ENCODE data around the gene GRIN3A. TPM values are rescaled to one million over a fixed set of nuclear protein-coding genes. Genes with fewer than 3 reads are reported as not detected.
"Not testable (repeated sequence)": the region's sequence is repeated elsewhere in the genome, so short reads cannot be mapped to it uniquely, and the experiment has no call there.

The GRIN3A gene
- total RNA-seq, 1 donor from 2014 or later: 0.30 TPM

- H3K27me3 Mint-ChIP-seq (ENCODE audit: unreplicated experiment); H3K27ac Mint-ChIP-seq (ENCODE audit: unreplicated experiment); DNase-seq (ENCODE audit: extremely low spot score, unreplicated experiment); H3K9me3 Mint-ChIP-seq (ENCODE audit: unreplicated experiment); H3K4me3 Mint-ChIP-seq (ENCODE audit: unreplicated experiment); H3K4me1 Mint-ChIP-seq (ENCODE audit: unreplicated experiment): not testable (repeated sequence)
- peaks cover 70% of the 10 kb centered on the region for H3K36me3 Mint-ChIP-seq (ENCODE audit: unreplicated experiment)
- peak; percentile 58 for TF ChIP-seq CTCF (IDR thresholded peaks at IDR 0.05)
Measured at GRCh38 chr9:101549472-101550098, 188.9 kb downstream of the GRIN3A start.

GRCh38 chr9:101543098-101543735 lies 195.2 kb downstream of the GRIN3A start:
- H3K27me3 Mint-ChIP-seq (ENCODE audit: unreplicated experiment): no peaks in the 10 kb centered on the region
- no peak overlapping the region for H3K27ac Mint-ChIP-seq (ENCODE audit: unreplicated experiment)
- H3K36me3 Mint-ChIP-seq (ENCODE audit: unreplicated experiment): peaks cover 31% of the 10 kb centered on the region
- no peak for TF ChIP-seq CTCF (IDR thresholded peaks at IDR 0.05)
- no peak for DNase-seq (ENCODE audit: extremely low spot score, unreplicated experiment)
- no peak overlapping the region for H3K4me3 Mint-ChIP-seq (ENCODE audit: unreplicated experiment)
- H3K4me1 Mint-ChIP-seq (ENCODE audit: unreplicated experiment): no peaks in the 10 kb centered on the region
- no peaks in the 10 kb centered on the region for H3K9me3 Mint-ChIP-seq (ENCODE audit: unreplicated experiment)

GRCh38 chr9:101540069-101540468 lies 198.4 kb downstream of the GRIN3A start:
- no peak for TF ChIP-seq CTCF (IDR thresholded peaks at IDR 0.05)
- no peak overlapping the region for H3K27ac Mint-ChIP-seq (ENCODE audit: unreplicated experiment)
- H3K4me1 Mint-ChIP-seq (ENCODE audit: unreplicated experiment): peaks cover 8% of the 10 kb centered on the region
- no peaks in the 10 kb centered on the region for H3K27me3 Mint-ChIP-seq (ENCODE audit: unreplicated experiment)
- no peaks in the 10 kb centered on the region for H3K9me3 Mint-ChIP-seq (ENCODE audit: unreplicated experiment)
- no peak for DNase-seq (ENCODE audit: extremely low spot score, unreplicated experiment)
- peaks cover 13% of the 10 kb centered on the region for H3K36me3 Mint-ChIP-seq (ENCODE audit: unreplicated experiment)
- no peak overlapping the region for H3K4me3 Mint-ChIP-seq (ENCODE audit: unreplicated experiment)

- DNase-seq (ENCODE audit: extremely low spot score, unreplicated experiment): no peak
- H3K4me3 Mint-ChIP-seq (ENCODE audit: unreplicated experiment): no peak overlapping the region
- TF ChIP-seq CTCF (IDR thresholded peaks at IDR 0.05): no peak
- H3K4me1 Mint-ChIP-seq (ENCODE audit: unreplicated experiment): peaks cover 20% of the 10 kb centered on the region
- H3K27me3 Mint-ChIP-seq (ENCODE audit: unreplicated experiment): no peaks in the 10 kb centered on the region
- no peak overlapping the region for H3K27ac Mint-ChIP-seq (ENCODE audit: unreplicated experiment)
- H3K36me3 Mint-ChIP-seq (ENCODE audit: unreplicated experiment): peaks cover 9% of the 10 kb centered on the region
- H3K9me3 Mint-ChIP-seq (ENCODE audit: unreplicated experiment): no peaks in the 10 kb centered on the region
Measured at GRCh38 chr9:101536938-101537337, 201.5 kb downstream of the GRIN3A start.

- no peak for DNase-seq (ENCODE audit: extremely low spot score, unreplicated experiment)
- no peaks in the 10 kb centered on the region for H3K9me3 Mint-ChIP-seq (ENCODE audit: unreplicated experiment)
- no peaks in the 10 kb centered on the region for H3K27me3 Mint-ChIP-seq (ENCODE audit: unreplicated experiment)
- peaks cover 9% of the 10 kb centered on the region for H3K36me3 Mint-ChIP-seq (ENCODE audit: unreplicated experiment)
- TF ChIP-seq CTCF (IDR thresholded peaks at IDR 0.05): no peak
- peaks cover 20% of the 10 kb centered on the region for H3K4me1 Mint-ChIP-seq (ENCODE audit: unreplicated experiment)
- no peak overlapping the region for H3K27ac Mint-ChIP-seq (ENCODE audit: unreplicated experiment)
- H3K4me3 Mint-ChIP-seq (ENCODE audit: unreplicated experiment): no peak overlapping the region
Measured at GRCh38 chr9:101536351-101536750, 202.1 kb downstream of the GRIN3A start.
